ENCODE results near the gene DTNA.

Gene DTNA

GRCh38 chr18:34749721-34750120, 39.6 kb downstream of the DTNA start:
- no peak overlapping the region for H3K4me3 ChIP-seq (ENCODE audit: low read depth, low read length)
- no peak for TF ChIP-seq CTCF (IDR thresholded peaks at IDR 0.05; ENCODE audit: low read depth, low read length)

GRCh38 chr18:34752056-34752455, 42.0 kb downstream of the DTNA start:
- no peak overlapping the region for H3K4me3 ChIP-seq (ENCODE audit: low read depth, low read length)
- TF ChIP-seq CTCF (IDR thresholded peaks at IDR 0.05; ENCODE audit: low read depth, low read length), result no peak

- no peak overlapping the region for H3K4me3 ChIP-seq (ENCODE audit: low read depth, low read length)
- no peak for TF ChIP-seq CTCF (IDR thresholded peaks at IDR 0.05; ENCODE audit: low read depth, low read length)
These were observed 44.2 kb downstream of the DTNA start for GRCh38 chr18:34754300-34754699.

GRCh38 chr18:34757666-34758065, 47.6 kb downstream of the DTNA start:
- TF ChIP-seq CTCF (IDR thresholded peaks at IDR 0.05; ENCODE audit: low read depth, low read length), result no peak

GRCh38 chr18:34758378-34758948, 48.4 kb downstream of the DTNA start:
- TF ChIP-seq CTCF (IDR thresholded peaks at IDR 0.05; ENCODE audit: low read depth, low read length), result no peak
- H3K4me3 ChIP-seq (ENCODE audit: low read depth, low read length), result no peak overlapping the region

More at GRCh38 chr18:34757666-34758065, 47.6 kb downstream of the DTNA start:
- no peak overlapping the region for H3K4me3 ChIP-seq (ENCODE audit: low read depth, low read length)

GRCh38 chr18:34760444-34760843, 50.3 kb downstream of the DTNA start:
- TF ChIP-seq CTCF (IDR thresholded peaks at IDR 0.05; ENCODE audit: low read depth, low read length), result no peak
- H3K4me3 ChIP-seq (ENCODE audit: low read depth, low read length), result no peak overlapping the region

- no peak overlapping the region for H3K4me3 ChIP-seq (ENCODE audit: low read depth, low read length)
- no peak for TF ChIP-seq CTCF (IDR thresholded peaks at IDR 0.05; ENCODE audit: low read depth, low read length)
These were observed 54.4 kb downstream of the DTNA start for GRCh38 chr18:34764451-34764850.

Data from WI38 (cell line).